IMR-90 (cell line): ENCODE measurements around the gene IDH3A. TPM values are rescaled to one million over a fixed set of nuclear protein-coding genes. Genes with fewer than 3 reads are reported as not detected.

Experiments used
- ATAC-seq: fragments of 200-7000 bp; cut with Tn5 transposase; 2 replicates; pipeline ENCODE4 v1.9.1; 2020; ENCODE audit warnings: low read depth, mild to moderate bottlenecking, moderate library complexity
- BruUV-seq: library from RNA; stranded (reverse); fragments of 400-500 nt; replicated peaks from 2 replicates; lab custom pipeline; 2021; lab: Mats Ljungman, UMichigan
- CTCF ChIA-PET: fragments of 300-600 bp; formaldehyde crosslinking; extraction: SDS; loops from one replicate; lab custom pipeline; 2021; ENCODE audit warnings: antibody characterized with exemption; lab: Yijun Ruan, JAX
- POLR2A ChIA-PET: fragments of 300-600 bp; sonication (Branson Sonifier 250); formaldehyde crosslinking; loops from one replicate; lab custom pipeline; 2022; ENCODE audit warnings: antibody characterized with exemption; ENCODE audit not compliant: unreplicated experiment; lab: Charles Lee
- DNase-seq: peaks from one replicate; pipeline ENCODE4 v3.0.0; 2013
- H2AFZ ChIP-seq: replicated peaks from 2 replicates; pipeline ENCODE3; 2013; ENCODE audit warnings: low read length, mild to moderate bottlenecking; ENCODE audit not compliant: poor library complexity
- H2AK5ac ChIP-seq: 2 replicates; pipeline ENCODE4 v1.6.1; 2013; ENCODE audit warnings: low read depth, low read length, inconsistent platforms
- H2AK9ac ChIP-seq: replicated peaks from 2 replicates; pipeline ENCODE3; 2013; ENCODE audit warnings: mild to moderate bottlenecking, low read depth, low read length, moderate library complexity; ENCODE audit not compliant: poor library complexity
- H2BK120ac ChIP-seq: 2 replicates; pipeline ENCODE4 v1.6.1; 2013; ENCODE audit warnings: low read depth, low read length, inconsistent platforms
- H2BK15ac ChIP-seq: 3 replicates; pipeline ENCODE4 v1.6.1; 2013; ENCODE audit warnings: low read depth, low read length, inconsistent platforms
- H2BK20ac ChIP-seq: 2 replicates; pipeline ENCODE4 v1.6.1; 2013; ENCODE audit warnings: low read depth, mild to moderate bottlenecking, inconsistent platforms, low read length, moderate library complexity
- H2BK5ac ChIP-seq: 2 replicates; pipeline ENCODE4 v1.6.1; 2013; ENCODE audit warnings: mild to moderate bottlenecking, low read depth, low read length, inconsistent platforms; ENCODE audit not compliant: poor library complexity, severe bottlenecking
- H3K14ac ChIP-seq: replicated peaks from 2 replicates; pipeline ENCODE4 v1.6.1; 2013; ENCODE audit warnings: low read depth, low read length, inconsistent platforms
- H3K18ac ChIP-seq: 2 replicates; pipeline ENCODE4 v1.6.1; 2013; ENCODE audit warnings: low read depth, low read length, control low read depth
- H3K23ac ChIP-seq: 2 replicates; pipeline ENCODE4 v1.6.1; 2013; ENCODE audit warnings: low read depth, low read length, inconsistent platforms
- H3K27ac ChIP-seq: 2 replicates; pipeline ENCODE4 v1.5.1; 2013; ENCODE audit warnings: mild to moderate bottlenecking, control low read depth, low read length; ENCODE audit not compliant: insufficient read depth
- H3K27me3 ChIP-seq: 2 replicates; pipeline ENCODE4 v1.6.1; 2013; ENCODE audit warnings: low read length; ENCODE audit not compliant: control insufficient read depth, insufficient read depth
- H3K36me3 ChIP-seq: 2 replicates; pipeline ENCODE4 v1.6.1; 2013; ENCODE audit warnings: low read length, mixed read lengths; ENCODE audit not compliant: control insufficient read depth, insufficient read depth
- H3K4ac ChIP-seq: 2 replicates; pipeline ENCODE4 v1.6.1; 2013; ENCODE audit warnings: low read depth, low read length, inconsistent platforms
- H3K4me1 ChIP-seq: 2 replicates; pipeline ENCODE4 v1.6.1; 2013; ENCODE audit warnings: low read length, mixed read lengths; ENCODE audit not compliant: control insufficient read depth, insufficient read depth
- H3K4me2 ChIP-seq: 2 replicates; pipeline ENCODE4 v1.6.1; 2013; ENCODE audit warnings: low read depth, mild to moderate bottlenecking, control low read depth, low read length, moderate library complexity
- H3K4me3 ChIP-seq: 2 replicates; pipeline ENCODE4 v1.5.1; 2013; ENCODE audit warnings: low read depth, mild to moderate bottlenecking, control low read depth, low read length, moderate library complexity; ENCODE audit not compliant: insufficient read depth
- H3K56ac ChIP-seq: 2 replicates; pipeline ENCODE4 v1.6.1; 2013; ENCODE audit warnings: low read length, inconsistent platforms; ENCODE audit not compliant: insufficient read depth; ENCODE audit errors: extremely low read depth
- H3K79me1 ChIP-seq, 2 experiments: 2 replicates each; pipeline ENCODE4 v1.6.1; 2013; ENCODE audit warnings: low read length in 2 of 2, inconsistent platforms in 1 of 2, low read depth in 1 of 2
- H3K9ac ChIP-seq: 2 replicates; pipeline ENCODE4 v1.6.1; 2013; ENCODE audit warnings: low read depth, low read length, control low read depth
- H3K9me1 ChIP-seq: 2 replicates; pipeline ENCODE4 v1.6.1; 2013; ENCODE audit warnings: low read length, inconsistent platforms; ENCODE audit not compliant: insufficient read depth
- H3K9me3 ChIP-seq: 2 replicates; pipeline ENCODE4 v1.6.1; 2013; ENCODE audit warnings: low read length; ENCODE audit not compliant: control insufficient read depth, insufficient read depth
- H4K20me1 ChIP-seq: 2 replicates; pipeline ENCODE4 v1.6.1; 2013; ENCODE audit warnings: low read length, inconsistent platforms; ENCODE audit not compliant: insufficient read depth
- H4K5ac ChIP-seq: 2 replicates; pipeline ENCODE4 v1.6.1; 2013; ENCODE audit warnings: mild to moderate bottlenecking, low read depth, low read length, control low read depth
- H4K8ac ChIP-seq, 2 experiments: 2 replicates each; pipeline ENCODE4 v1.6.1; 2013; ENCODE audit warnings: low read depth in 2 of 2, low read length in 2 of 2, control low read depth in 1 of 2, inconsistent platforms in 1 of 2
- H4K91ac ChIP-seq: 2 replicates; pipeline ENCODE4 v1.6.1; 2013; ENCODE audit warnings: low read depth, low read length, inconsistent platforms; ENCODE audit not compliant: insufficient read depth
- BHLHE40 ChIP-seq: fragments of 150-350 bp; IDR thresholded peaks from 2 replicates; pipeline ENCODE4 v1.6.1; 2016; ENCODE audit warnings: mild to moderate bottlenecking, low read depth, low read length
- CEBPB ChIP-seq: IDR thresholded peaks from 2 replicates; pipeline ENCODE4 v1.6.1; 2012; ENCODE audit warnings: low read depth, low read length, improper control_type of control experiment
- CHD1 ChIP-seq: IDR thresholded peaks from 2 replicates; pipeline ENCODE4 v1.6.1; 2012; ENCODE audit warnings: low read depth, low read length, improper control_type of control experiment
- CTCF ChIP-seq: conservative IDR thresholded peaks from 2 replicates; pipeline ENCODE4 v1.5.1; 2012; ENCODE audit warnings: mild to moderate bottlenecking, low read depth, low read length, improper control_type of control experiment
- ELK1 ChIP-seq: fragments of 150-350 bp; IDR thresholded peaks from 2 replicates; pipeline ENCODE4 v1.6.1; 2016; ENCODE audit warnings: low read depth, mild to moderate bottlenecking, low read length, moderate library complexity, borderline replicate concordance
- FOS ChIP-seq: fragments of 150-350 bp; IDR thresholded peaks from 2 replicates; pipeline ENCODE4 v1.6.1; 2016; ENCODE audit warnings: low read depth, low read length
- MAFK ChIP-seq: IDR thresholded peaks from 2 replicates; pipeline ENCODE4 v1.6.1; 2012; ENCODE audit warnings: low read depth, low read length, improper control_type of control experiment
- MAZ ChIP-seq: IDR thresholded peaks from 2 replicates; pipeline ENCODE4 v1.6.1; 2012; ENCODE audit warnings: low read depth, mild to moderate bottlenecking, low read length, improper control_type of control experiment, moderate library complexity, borderline replicate concordance
- NFE2L2 ChIP-seq: fragments of 150-350 bp; IDR thresholded peaks from 2 replicates; pipeline ENCODE4 v1.6.1; 2016; ENCODE audit warnings: low read depth, mild to moderate bottlenecking, low read length
- RCOR1 ChIP-seq: IDR thresholded peaks from 2 replicates; pipeline ENCODE4 v1.6.1; 2012; ENCODE audit warnings: mild to moderate bottlenecking, low read length, improper control_type of control experiment; ENCODE audit not compliant: insufficient replicate concordance
- RFX5 ChIP-seq: IDR thresholded peaks from 2 replicates; pipeline ENCODE4 v1.8.0; 2012; ENCODE audit warnings: low read depth, mild to moderate bottlenecking, low read length, moderate library complexity
- SMC3 ChIP-seq: fragments of 150-350 bp; IDR thresholded peaks from 2 replicates; pipeline ENCODE4 v1.6.1; 2016; ENCODE audit warnings: low read depth, mild to moderate bottlenecking, antibody characterized with exemption, low read length, moderate library complexity
- USF2 ChIP-seq: fragments of 150-350 bp; IDR thresholded peaks from 2 replicates; pipeline ENCODE4 v1.6.1; 2017; ENCODE audit warnings: mild to moderate bottlenecking, antibody characterized with exemption, low read length, low read depth
- WGBS, 2 experiments: methylation state at CpG; one replicate each; pipeline versions ENCODE4 v1.1.5 to v1.1.7; 2013; ENCODE audit warnings: missing lambda C conversion rate in 2 of 2; ENCODE audit not compliant: insufficient read length in 1 of 2; ENCODE audit errors: extremely low coverage in 2 of 2; 5-methylcytosine and 5-hydroxymethylcytosine counted together
- dilution Hi-C: fragments of 300-500 bp; cut with HindIII; formaldehyde crosslinking; loops from one replicate; pipeline ENCODE4 v1.14.3; 2018; ENCODE audit warnings: low sequenced_read_pairs; ENCODE audit not compliant: unreplicated experiment
- in situ Hi-C: fragments of 300-500 bp; cut with MboI; formaldehyde crosslinking; loops from 3 replicates; pipeline ENCODE4 v1.14.3; 2019; ENCODE audit warnings: low sequenced_read_pairs, inconsistent platforms, mixed read lengths
- intact Hi-C: fragments of 100-400 bp; cut with micrococcal nuclease; formaldehyde crosslinking; loops from 2 replicates; pipeline ENCODE4 v1.10.0; 2022
- polyA plus RNA-seq, 3 experiments: library from polyadenylated mRNA; depleted of rRNA; stranded (reverse); fragments of >200 nt; gene quantifications; 2 replicates each; pipeline ENCODE4 v1.2.3, GENCODE V29; 2012; ENCODE audit warnings: low replicate concordance in 1 of 3
- total RNA-seq: library from RNA; depleted of rRNA; stranded (reverse); fragments of >200 nt; gene quantifications from 2 replicates; pipeline ENCODE4 v1.2.3, GENCODE V29; 2012

IDH3A gene
- total and polyA plus RNA-seq, 2 of the 4 experiments (the other 2 are of a cell fraction), result 34.5 to 47.7 TPM

GRCh38 chr15:78210349-78210717 is 61.2 kb downstream of the IDH3A start:
- no peaks in the 10 kb centered on the region for H3K9me3 ChIP-seq
- no peak overlapping the region for H2BK120ac ChIP-seq
- no peak overlapping the region for H3K4me3 ChIP-seq
- no peak overlapping the region for H2BK5ac ChIP-seq
- H4K8ac ChIP-seq, result no peak overlapping the region
- no peak overlapping the region for H3K56ac ChIP-seq
- H3K27me3 ChIP-seq, result peaks cover 5% of the 10 kb centered on the region; the same call in 1 of the 2 replicates
- H3K79me1 ChIP-seq, result no peaks in the 10 kb centered on the region
- no peaks in the 10 kb centered on the region for H4K20me1 ChIP-seq
- 80% methylated on average over 1 of the region's 5 CpGs; no CpG with 5 or more reads in 1 of the 2 experiments for WGBS, 2 experiments
- peaks cover 6% of the 10 kb centered on the region; the same call in 1 of the 2 replicates for H3K4me1 ChIP-seq
- peaks cover 3% of the 10 kb centered on the region; the same call in 1 of the 2 replicates for H3K9me1 ChIP-seq
- no peak overlapping the region for H3K23ac ChIP-seq
- H3K27ac ChIP-seq, result no peak overlapping the region
- H3K4ac ChIP-seq, result no peak overlapping the region
- dilution Hi-C loops, result no loop called here
- no peak overlapping the region for H2BK20ac ChIP-seq
- no peak overlapping the region for H3K18ac ChIP-seq
- no peak overlapping the region for H2AK9ac ChIP-seq
- in situ Hi-C loops, result no loop called here
- H4K5ac ChIP-seq, result no peak overlapping the region
- H3K9ac ChIP-seq, result no peak overlapping the region
- H2AFZ ChIP-seq, result no peak overlapping the region
- no peak overlapping the region for H2BK15ac ChIP-seq
- BruUV-seq, result no TSS peak
- ChIA-PET POLR2A (no interaction called here), CTCF (no interaction called here)
- intact Hi-C loops, result no loop called here
- ATAC-seq (no peak), DNase-seq (no peak)
- TF ChIP-seq CTCF (no peak), MAZ (no peak), NFE2L2 (no peak), BHLHE40 (no peak), RFX5 (no peak), USF2 (no peak), RCOR1 (no peak), CHD1 (no peak), MAFK (no peak), ELK1 (no peak), SMC3 (no peak), FOS (no peak), CEBPB (no peak)
- no peaks in the 10 kb centered on the region for H3K36me3 ChIP-seq
- no peak overlapping the region for H3K14ac ChIP-seq
- H2AK5ac ChIP-seq, result no peak overlapping the region
- no peak overlapping the region for H3K4me2 ChIP-seq
- no peak overlapping the region for H4K91ac ChIP-seq
